GM12875 (cell line): Measurements from ENCODE around the gene TDG.

Source experiments
- H3K4me3 ChIP-seq: one replicate; pipeline ENCODE4 v1.5.1; 2011; ENCODE audit warnings: low read depth, low read length, control low read depth
- TF ChIP-seq, protein P1 (sequence below): IDR thresholded peaks from 2 replicates; pipeline ENCODE4 v1.5.1; 2011; ENCODE audit warnings: low read depth, mild to moderate bottlenecking, control low read depth, inconsistent platforms, low read length, moderate library complexity, borderline replicate concordance; ENCODE audit not compliant: insufficient read depth

Gene TDG

DNA sequence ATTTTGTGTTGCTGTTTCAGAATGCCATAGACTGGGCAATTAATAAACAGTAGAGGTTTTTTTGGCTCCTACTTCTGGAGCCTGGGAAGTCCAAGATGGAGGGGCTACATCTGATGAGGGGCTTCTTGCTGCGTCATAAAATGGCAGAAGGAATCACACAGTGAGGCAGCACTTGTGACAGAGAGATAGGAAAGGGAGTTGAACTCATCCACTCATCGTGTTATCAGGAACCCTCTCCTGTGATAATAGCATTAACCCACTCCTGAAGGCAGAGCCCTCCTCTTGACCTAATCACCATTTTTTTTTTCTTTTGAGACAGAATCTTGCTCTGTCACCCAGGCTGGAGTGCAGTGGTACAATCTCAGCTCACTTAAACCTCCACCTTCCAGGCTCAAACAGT is 9.7 kb downstream of the TDG start:
- H3K4me3 ChIP-seq, result no peak overlapping the region
- TF ChIP-seq, protein P1, sequence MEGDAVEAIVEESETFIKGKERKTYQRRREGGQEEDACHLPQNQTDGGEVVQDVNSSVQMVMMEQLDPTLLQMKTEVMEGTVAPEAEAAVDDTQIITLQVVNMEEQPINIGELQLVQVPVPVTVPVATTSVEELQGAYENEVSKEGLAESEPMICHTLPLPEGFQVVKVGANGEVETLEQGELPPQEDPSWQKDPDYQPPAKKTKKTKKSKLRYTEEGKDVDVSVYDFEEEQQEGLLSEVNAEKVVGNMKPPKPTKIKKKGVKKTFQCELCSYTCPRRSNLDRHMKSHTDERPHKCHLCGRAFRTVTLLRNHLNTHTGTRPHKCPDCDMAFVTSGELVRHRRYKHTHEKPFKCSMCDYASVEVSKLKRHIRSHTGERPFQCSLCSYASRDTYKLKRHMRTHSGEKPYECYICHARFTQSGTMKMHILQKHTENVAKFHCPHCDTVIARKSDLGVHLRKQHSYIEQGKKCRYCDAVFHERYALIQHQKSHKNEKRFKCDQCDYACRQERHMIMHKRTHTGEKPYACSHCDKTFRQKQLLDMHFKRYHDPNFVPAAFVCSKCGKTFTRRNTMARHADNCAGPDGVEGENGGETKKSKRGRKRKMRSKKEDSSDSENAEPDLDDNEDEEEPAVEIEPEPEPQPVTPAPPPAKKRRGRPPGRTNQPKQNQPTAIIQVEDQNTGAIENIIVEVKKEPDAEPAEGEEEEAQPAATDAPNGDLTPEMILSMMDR, result no peak

DNA sequence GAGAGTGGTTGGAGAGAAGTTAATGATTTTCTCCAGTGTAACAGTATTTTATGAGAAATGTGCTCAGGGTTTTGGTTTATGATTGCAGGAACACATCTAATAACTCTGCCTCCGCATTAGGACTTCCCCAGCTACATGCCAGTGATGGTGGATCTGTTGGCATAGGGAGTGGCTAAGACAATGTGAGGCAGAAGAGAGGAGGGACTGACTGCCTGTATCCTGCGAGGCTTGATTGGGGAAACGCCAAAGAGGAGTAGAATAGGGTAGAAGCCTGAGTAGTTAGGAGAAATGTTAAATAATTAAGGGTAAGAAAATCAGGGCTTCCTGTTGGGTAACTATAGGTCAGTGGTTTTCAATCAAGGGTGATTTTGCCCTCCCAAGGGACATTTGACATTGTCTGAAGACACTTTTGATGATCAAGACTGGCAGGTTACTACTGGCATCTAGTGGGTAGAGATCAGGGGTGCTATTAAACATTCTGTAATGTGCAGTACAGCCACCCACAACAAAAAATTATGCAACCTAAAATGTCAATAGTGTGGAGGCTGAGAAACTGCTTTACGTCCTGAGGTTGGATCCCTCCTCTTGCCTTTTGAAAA is 12.8 kb downstream of the TDG start:
- H3K4me3 ChIP-seq, result no peak overlapping the region
- TF ChIP-seq, protein P1, result no peak

DNA sequence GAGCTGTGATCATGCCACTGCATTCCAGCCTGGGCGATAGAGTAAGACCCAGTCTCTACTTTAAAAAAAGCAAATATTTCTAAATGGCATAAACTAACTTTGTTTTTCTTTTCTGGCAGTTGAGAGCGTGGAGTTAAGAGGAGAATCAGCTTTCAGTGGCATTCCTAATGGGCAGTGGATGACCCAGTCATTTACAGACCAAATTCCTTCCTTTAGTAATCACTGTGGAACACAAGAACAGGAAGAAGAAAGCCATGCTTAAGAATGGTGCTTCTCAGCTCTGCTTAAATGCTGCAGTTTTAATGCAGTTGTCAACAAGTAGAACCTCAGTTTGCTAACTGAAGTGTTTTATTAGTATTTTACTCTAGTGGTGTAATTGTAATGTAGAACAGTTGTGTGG is 21.2 kb downstream of the TDG start:
- H3K4me3 ChIP-seq, result no peak overlapping the region
- TF ChIP-seq, protein P1, result no peak

DNA sequence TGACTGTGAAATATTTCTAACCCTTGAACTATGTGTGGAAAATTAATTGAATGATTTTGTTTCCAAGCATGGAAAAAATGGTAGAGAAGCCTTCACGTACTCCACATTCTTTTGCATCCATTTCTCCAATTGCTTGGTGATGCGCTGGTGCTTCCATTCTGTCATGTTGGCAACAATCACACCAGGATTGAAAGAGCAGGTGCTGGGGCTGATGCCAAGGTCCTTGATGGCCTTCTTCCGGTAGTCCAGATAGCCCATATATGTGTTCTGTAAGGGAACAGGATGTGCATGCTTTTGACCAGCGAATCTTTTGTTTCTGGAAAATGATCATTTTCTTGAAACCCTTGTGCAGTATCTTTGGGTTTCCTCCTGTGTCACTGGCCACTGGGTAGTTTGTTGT is 28.6 kb downstream of the TDG start:
- no peak overlapping the region for H3K4me3 ChIP-seq
- TF ChIP-seq, protein P1, result no peak

DNA sequence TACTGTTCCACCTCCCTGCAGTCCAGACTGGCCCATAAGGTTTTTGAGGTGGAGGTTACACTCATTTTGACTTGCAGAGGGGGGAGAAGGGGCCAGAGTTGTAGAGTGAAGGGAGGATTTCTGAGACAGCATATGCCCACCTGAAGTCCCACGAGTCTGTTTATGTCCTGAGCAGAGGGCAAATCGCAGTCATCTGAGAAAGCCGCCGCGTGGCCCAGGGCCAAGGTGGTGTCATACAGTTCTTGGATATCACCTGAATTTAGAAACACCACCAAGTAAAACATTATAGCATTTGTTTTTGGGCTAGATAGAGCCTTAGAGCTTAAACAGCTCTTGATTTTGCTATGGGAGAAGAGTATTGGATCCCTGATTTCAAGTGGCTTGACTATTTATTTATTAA is 30.9 kb downstream of the TDG start:
- no peak overlapping the region for H3K4me3 ChIP-seq
- TF ChIP-seq, protein P1, result no peak

DNA sequence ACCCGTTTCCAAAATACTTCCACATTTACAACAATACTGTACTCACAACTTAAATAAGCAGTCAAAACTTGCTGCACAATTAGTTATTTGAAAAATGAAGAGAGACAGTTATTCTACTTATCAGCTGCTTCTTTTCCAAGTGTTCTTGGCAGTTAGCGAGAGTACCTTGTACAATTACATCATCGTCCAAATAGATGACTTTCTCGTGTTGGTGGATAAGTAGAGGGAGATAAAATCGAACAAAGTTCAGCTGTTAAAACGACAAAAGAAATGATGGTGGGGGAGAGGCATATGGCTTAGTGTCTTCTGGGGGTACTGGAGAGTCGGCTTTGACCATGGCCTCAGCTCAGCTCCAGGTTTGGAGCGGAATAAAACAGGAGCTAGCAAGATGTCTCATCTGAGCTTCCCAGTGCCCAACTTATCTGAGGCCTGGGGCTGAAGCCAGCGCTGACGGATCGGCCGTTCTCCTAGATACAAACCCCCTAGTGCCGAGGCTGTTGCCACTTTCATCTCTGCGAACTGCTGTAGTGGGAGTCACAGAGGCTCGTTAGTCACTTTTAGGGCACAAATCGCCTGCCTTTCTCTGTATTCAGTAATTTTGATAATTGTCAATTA is 31.7 kb downstream of the TDG start:
- TF ChIP-seq, protein P1, result no peak
- H3K4me3 ChIP-seq, result no peak overlapping the region

DNA sequence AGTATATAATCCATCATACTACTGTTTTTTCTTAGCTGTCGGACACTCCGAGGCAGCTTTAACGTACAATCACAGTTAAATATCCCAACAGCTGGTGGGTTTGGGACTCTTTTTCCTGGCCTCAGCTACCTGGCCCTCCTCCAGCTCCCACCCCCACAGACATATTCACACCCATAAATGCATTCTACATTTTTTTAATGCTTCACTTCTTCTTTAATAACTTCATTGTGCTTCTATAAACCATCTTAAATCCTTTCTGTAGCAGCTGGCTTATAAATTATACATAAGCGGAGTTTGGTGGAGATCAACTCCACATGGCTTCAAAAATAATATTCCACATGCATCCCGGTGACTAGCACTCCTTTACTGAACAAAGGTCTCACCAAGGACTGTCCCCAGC is 33.3 kb downstream of the TDG start:
- no peak overlapping the region for H3K4me3 ChIP-seq
- TF ChIP-seq, protein P1, result no peak
